IgD-negative memory B cell (primary cell): ENCODE data around the gene PRKAG2. TPM values are rescaled to one million over a fixed set of nuclear protein-coding genes. Genes with fewer than 3 reads are reported as not detected.
A peak's percentile ranks its signal among the peaks of the same experiment; 100 is the strongest.
"Not testable (repeated sequence)": the region's sequence is repeated elsewhere in the genome, so short reads cannot be mapped to it uniquely, and the experiment has no call there.

ENCODE experiments used
- H3K27ac Mint-ChIP-seq, 3 donors: one replicate each; pipeline ENCODE4 v1.8.0; 2020 to 2022; ENCODE audit warnings: mild to moderate bottlenecking in 3 of 3, mixed read lengths in 3 of 3, moderate library complexity in 1 of 3
- H3K27me3 Mint-ChIP-seq: one replicate; pipeline ENCODE4 v1.8.0; 2021; ENCODE audit warnings: mixed read lengths
- H3K36me3 Mint-ChIP-seq: one replicate; pipeline ENCODE4 v1.8.0; 2020; ENCODE audit warnings: mild to moderate bottlenecking, mixed read lengths
- H3K4me1 Mint-ChIP-seq, 3 donors: one replicate each; pipeline ENCODE4 v1.8.0; 2020 to 2022; ENCODE audit warnings: mixed read lengths in 3 of 3, mild to moderate bottlenecking in 1 of 3
- H3K4me3 Mint-ChIP-seq, 4 donors: one replicate each; pipeline ENCODE4 v1.8.0; 2020 to 2022; ENCODE audit warnings: mild to moderate bottlenecking in 4 of 4, mixed read lengths in 4 of 4, moderate library complexity in 3 of 4
- H3K9me3 Mint-ChIP-seq, 3 donors: one replicate each; pipeline ENCODE4 v1.8.0; 2020 to 2021; ENCODE audit warnings: mixed read lengths in 3 of 3, mild to moderate bottlenecking in 1 of 3
- polyA plus RNA-seq: library from polyadenylated mRNA; unstranded; fragments of 300-500 nt; fragmentation: Illumina TruSeq; gene quantifications from one replicate; pipeline ENCODE4 v1.2.3, GENCODE V29; 2021

Gene PRKAG2
- polyA plus RNA-seq, result 21.3 TPM

DNA sequence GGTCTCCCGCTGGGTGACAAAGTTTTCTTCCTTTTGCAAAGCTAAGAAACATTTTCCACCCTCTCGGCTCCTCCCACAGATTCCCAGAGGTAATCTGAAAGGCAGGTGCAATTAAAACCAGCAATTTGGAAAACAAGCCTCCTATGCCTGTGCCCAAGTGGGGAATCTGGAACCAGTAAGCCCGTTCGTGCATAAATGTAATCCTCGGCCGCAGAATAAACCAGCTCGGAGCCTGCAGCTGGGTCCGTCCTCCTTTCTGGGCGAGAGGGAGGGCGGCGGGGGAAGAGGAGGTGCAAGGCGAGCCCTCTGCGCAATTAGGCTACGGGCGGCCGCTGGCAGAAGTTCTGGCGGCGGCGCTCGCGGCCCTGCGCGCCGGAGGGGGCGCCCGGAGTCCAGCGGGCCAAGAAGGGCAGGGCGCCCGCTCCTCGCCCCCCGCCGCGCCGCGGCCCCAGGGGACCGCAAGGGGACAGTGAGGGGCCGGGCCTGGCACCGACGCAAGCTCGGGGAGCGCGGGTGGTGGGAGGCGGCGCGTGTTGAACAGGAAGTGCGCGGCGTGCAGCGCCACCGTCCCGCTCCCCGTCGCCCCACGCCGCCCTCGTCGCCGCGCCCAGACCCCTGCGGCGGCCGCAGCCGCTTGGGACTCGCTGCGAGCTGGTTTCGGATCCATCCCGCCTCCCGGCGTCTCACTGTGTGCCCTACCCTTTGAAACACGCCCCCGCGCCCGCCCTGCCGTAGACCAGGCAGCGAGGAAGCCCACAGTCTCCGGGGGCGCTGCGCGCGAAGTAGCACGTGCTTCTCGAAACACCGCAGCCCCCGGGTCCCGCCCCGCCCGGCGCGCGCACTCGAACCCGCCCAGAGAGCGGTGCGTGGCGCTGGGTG is at the start of gene PRKAG2:
PRKAG2 (minus strand) TSS at position 217 of the 879 bp plus-strand sequence. CDS start 495 bp downstream, outside the sequence.
- peaks cover 6 to 15% (median 11%) of the 10 kb centered on the region in 3 donors for H3K4me1 Mint-ChIP-seq
- H3K9me3 Mint-ChIP-seq, result peaks cover 0 to 3% (median 0%) of the 10 kb centered on the region in 3 donors
- H3K36me3 Mint-ChIP-seq, result no peaks in the 10 kb centered on the region
- peak within 1 kb of the TSS; percentile 86 to 99 (median 96) for H3K27ac Mint-ChIP-seq
- no peaks in the 10 kb centered on the region for H3K27me3 Mint-ChIP-seq
- peak within 1 kb of the TSS; percentile 97 to 99 (median 98) for H3K4me3 Mint-ChIP-seq

- peaks cover 2% of the 10 kb centered on the region for H3K36me3 Mint-ChIP-seq
- H3K4me1 Mint-ChIP-seq, result peaks cover 8 to 10% (median 9%) of the 10 kb centered on the region in 3 donors
- H3K27ac Mint-ChIP-seq, result no peak overlapping the region
- no peaks in the 10 kb centered on the region for H3K9me3 Mint-ChIP-seq
- peak overlapping the region in 2 of 4 donors; percentile 13 to 71 for H3K4me3 Mint-ChIP-seq
- H3K27me3 Mint-ChIP-seq, result peaks cover 12% of the 10 kb centered on the region
Measured at GRCh38 chr7:151926336-151926712, 49.4 kb upstream of the PRKAG2 start.

- H3K27ac Mint-ChIP-seq, result peak overlapping the region in 2 of 3 donors; percentile 10 to 35
- peaks cover 8 to 10% (median 9%) of the 10 kb centered on the region in 3 donors for H3K4me1 Mint-ChIP-seq
- peak overlapping the region; percentile 71 to 91 (median 83) for H3K4me3 Mint-ChIP-seq
- H3K27me3 Mint-ChIP-seq, result peaks cover 12% of the 10 kb centered on the region
- no peaks in the 10 kb centered on the region for H3K9me3 Mint-ChIP-seq
- H3K36me3 Mint-ChIP-seq, result peaks cover 3% of the 10 kb centered on the region
Measured at GRCh38 chr7:151925446-151926335, 48.8 kb upstream of the PRKAG2 start.

DNA sequence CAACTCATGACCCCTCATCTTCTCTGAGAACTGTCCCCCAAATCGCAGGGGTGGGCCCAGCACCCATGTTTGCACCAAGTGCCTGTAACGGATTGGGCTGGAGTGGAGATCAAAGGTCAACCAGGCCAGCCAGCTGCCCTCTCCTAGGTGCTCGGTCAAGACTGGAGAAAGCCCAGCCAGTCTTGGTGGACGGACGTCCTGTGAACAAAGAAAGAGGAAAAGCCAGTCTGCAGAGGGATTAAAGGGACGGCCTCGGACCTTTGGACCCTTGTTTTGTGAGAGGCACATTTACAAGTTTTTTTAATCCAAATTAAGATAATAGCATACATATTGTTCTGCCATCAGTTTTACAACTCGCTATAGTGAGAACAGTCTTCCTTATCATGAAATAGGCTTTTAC is 47.6 kb upstream of the PRKAG2 start:
- Mint-ChIP-seq H3K9me3 (no peaks in the 10 kb centered on the region), H3K36me3 (peaks cover 4% of the 10 kb centered on the region), H3K4me3 (no peak overlapping the region), H3K27me3 (peaks cover 15% of the 10 kb centered on the region), H3K4me1 (peaks cover 8 to 10% (median 9%) of the 10 kb centered on the region in 3 donors), H3K27ac (no peak overlapping the region)

DNA sequence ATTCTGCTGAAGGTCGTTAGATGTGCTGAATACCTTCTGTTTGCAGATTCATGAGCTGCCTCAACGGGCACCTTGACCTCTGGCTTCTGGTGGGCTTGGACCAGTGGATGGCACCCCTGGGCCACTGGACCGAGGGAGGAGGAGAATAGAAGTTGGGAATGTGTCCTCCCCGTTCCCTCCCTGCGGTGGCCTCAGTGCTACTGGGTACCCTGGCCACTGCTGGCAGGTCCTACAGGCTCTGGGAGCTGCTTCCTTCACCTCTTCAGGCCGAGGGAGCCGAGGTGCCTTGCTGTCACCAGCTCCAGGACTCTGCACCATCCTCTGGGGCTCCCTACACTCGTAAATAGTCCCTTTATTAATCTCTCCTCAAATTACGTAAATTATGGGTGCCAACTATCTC is 47.1 kb upstream of the PRKAG2 start:
- Mint-ChIP-seq H3K27me3 (peaks cover 11% of the 10 kb centered on the region), H3K36me3 (peaks cover 4% of the 10 kb centered on the region), H3K4me3 (no peak overlapping the region), H3K27ac (no peak overlapping the region), H3K4me1 (peaks cover 8 to 10% (median 9%) of the 10 kb centered on the region in 3 donors), H3K9me3 (no peaks in the 10 kb centered on the region)

DNA sequence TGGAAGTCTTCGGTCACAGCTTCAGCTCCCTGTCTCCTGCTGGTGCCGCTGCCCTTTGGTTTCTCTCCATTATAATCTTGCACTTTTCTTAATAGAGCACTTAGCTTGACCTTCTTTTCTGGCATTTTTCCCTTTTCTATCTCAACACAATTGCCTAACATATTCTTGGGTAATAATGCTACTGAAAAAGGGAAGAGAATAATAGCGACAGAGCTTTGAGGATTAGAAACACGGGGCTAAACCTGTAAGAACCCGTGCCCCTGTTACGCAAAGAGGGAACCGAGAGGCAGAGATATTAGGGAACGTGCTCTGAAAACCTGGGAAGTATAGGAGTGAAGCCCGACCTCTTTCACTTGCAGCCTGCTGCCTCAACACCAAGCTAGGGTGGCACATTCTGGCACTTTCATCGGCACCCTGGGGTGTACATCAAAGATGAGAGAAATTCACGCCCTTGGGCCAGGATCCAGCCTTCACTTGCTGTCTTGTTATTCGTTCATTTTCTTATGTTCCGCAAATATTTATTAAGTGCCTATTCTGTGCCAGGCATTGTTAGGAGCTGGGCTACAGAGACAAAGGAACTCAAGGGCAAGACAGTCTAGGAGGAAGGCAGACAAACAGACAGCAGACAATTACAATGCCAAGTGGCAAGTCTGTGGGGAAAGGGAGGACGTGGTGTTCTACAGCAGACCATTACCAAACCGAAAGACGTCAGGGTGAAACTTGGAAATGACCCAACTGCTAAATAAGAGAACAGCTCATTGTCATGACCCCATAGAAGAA is 46.4 kb upstream of the PRKAG2 start:
- no peaks in the 10 kb centered on the region for H3K9me3 Mint-ChIP-seq
- H3K4me3 Mint-ChIP-seq, result peak overlapping the region in 1 of 4 donors; percentile 2
- no peak overlapping the region for H3K27ac Mint-ChIP-seq
- peaks cover 15% of the 10 kb centered on the region for H3K27me3 Mint-ChIP-seq
- peaks cover 4% of the 10 kb centered on the region for H3K36me3 Mint-ChIP-seq
- H3K4me1 Mint-ChIP-seq, result peaks cover 8 to 10% (median 9%) of the 10 kb centered on the region in 3 donors

- Mint-ChIP-seq H3K36me3 (peaks cover 6% of the 10 kb centered on the region), H3K4me3 (no peak overlapping the region), H3K27me3 (peaks cover 18% of the 10 kb centered on the region), H3K9me3 (no peaks in the 10 kb centered on the region), H3K27ac (no peak overlapping the region), H3K4me1 (peaks cover 8 to 10% (median 9%) of the 10 kb centered on the region in 3 donors)
Measured at GRCh38 chr7:151921451-151921850, 44.5 kb upstream of the PRKAG2 start.

- peaks cover 4% of the 10 kb centered on the region for H3K36me3 Mint-ChIP-seq
- H3K27me3 Mint-ChIP-seq, result peaks cover 18% of the 10 kb centered on the region
- peaks cover 3 to 4% (median 3%) of the 10 kb centered on the region in 3 donors for H3K4me1 Mint-ChIP-seq
- no peak overlapping the region for H3K27ac Mint-ChIP-seq
- H3K9me3 Mint-ChIP-seq, result no peaks in the 10 kb centered on the region
- no peak overlapping the region for H3K4me3 Mint-ChIP-seq
Measured at GRCh38 chr7:151920488-151920887, 43.6 kb upstream of the PRKAG2 start.

GRCh38 chr7:151919595-151919994 is 42.7 kb upstream of the PRKAG2 start:
- Mint-ChIP-seq H3K27ac (no peak overlapping the region), H3K4me1 (peaks cover 0 to 1% (median 0%) of the 10 kb centered on the region in 3 donors), H3K4me3 (no peak overlapping the region), H3K36me3 (peaks cover 4% of the 10 kb centered on the region), H3K9me3 (peaks cover 0 to 7% (median 3%) of the 10 kb centered on the region in 3 donors), H3K27me3 (peaks cover 18% of the 10 kb centered on the region)

DNA sequence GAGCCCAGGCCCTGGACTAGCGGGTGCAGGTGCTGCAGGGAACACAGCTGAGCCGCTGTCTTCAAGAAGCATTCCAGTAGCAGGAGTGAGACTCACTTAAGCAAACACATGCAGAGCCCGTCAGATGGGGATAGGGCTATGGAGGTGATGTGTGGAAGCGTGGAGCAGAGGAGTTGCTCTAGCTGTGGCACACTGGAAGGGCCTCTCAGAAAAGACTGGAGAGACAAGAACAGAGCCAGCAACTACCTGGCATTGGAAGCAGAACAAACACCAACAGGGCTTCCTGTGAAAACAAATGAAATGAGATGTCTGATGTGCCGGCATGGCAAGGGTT is 41.6 kb upstream of the PRKAG2 start:
- no peak overlapping the region for H3K4me3 Mint-ChIP-seq
- peaks cover 20% of the 10 kb centered on the region for H3K27me3 Mint-ChIP-seq
- H3K9me3 Mint-ChIP-seq, result peaks cover 0 to 14% (median 10%) of the 10 kb centered on the region in 3 donors
- peaks cover 8% of the 10 kb centered on the region for H3K36me3 Mint-ChIP-seq
- no peak overlapping the region for H3K27ac Mint-ChIP-seq
- peaks cover 0 to 1% (median 0%) of the 10 kb centered on the region in 3 donors for H3K4me1 Mint-ChIP-seq

DNA sequence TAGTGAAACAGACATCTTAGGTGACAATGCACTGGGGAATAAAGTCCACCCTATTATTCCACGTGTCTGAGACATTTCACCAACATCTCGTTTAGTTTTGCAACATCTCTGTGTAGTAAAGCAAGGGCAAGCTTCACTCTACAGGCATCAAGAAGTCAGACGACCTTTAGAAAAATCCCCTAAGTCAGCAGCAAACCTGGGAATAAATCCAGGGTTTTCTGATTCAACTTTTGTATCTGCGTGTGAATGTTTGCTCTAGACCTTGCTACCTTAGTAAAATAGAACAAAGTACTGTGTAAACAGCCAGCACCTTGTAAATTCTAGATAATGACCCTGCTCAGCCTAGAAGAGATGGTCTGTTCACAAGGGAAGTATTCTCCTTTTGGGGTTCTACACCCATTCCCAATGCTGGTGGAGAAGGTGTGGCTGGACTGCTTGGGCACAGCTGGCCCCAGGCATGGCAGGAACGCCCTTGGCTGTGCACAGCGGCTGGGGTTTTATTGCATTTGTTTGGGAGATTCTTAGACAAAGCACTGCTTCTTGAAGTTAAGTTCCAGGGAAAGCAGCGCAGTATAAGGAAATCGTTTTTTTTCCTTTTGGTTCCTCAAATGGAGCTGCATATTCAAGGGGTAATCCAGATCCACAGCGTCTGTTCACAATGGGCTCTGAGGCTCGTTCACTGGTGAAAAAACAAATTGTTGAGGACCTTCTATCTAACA is 41.0 kb upstream of the PRKAG2 start:
- no peak overlapping the region for H3K4me3 Mint-ChIP-seq
- H3K36me3 Mint-ChIP-seq, result peaks cover 8% of the 10 kb centered on the region
- H3K27ac Mint-ChIP-seq, result no peak overlapping the region
- peaks cover 0 to 14% (median 10%) of the 10 kb centered on the region in 3 donors for H3K9me3 Mint-ChIP-seq
- H3K4me1 Mint-ChIP-seq, result peaks cover 0 to 1% (median 0%) of the 10 kb centered on the region in 3 donors
- peaks cover 19% of the 10 kb centered on the region for H3K27me3 Mint-ChIP-seq

DNA sequence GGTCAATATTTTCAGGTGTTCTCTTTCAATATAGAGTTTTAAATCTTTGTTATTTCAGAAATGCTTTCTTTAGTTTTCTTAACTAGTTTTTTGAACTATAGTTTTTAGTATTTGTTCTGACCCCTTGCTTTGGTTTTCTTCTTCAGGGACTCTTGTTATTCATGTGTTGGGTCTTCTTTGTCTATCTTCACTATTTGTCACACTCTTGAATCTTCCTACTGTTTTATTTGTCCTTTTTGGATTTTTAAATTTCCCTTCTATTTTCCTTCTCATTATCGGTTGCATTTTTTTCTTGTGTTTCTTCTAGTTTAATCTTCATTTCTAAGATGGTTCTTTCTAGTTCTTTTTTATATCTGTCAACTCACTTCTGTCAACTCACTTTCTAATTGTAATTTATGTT is 37.1 kb upstream of the PRKAG2 start:
- Mint-ChIP-seq H3K36me3 (peaks cover 5% of the 10 kb centered on the region), H3K27me3 (peaks cover 11% of the 10 kb centered on the region), H3K4me3 (no peak overlapping the region), H3K4me1 (no peaks in the 10 kb centered on the region), H3K27ac (no peak overlapping the region), H3K9me3 (peaks cover 0 to 14% (median 10%) of the 10 kb centered on the region in 3 donors)

DNA sequence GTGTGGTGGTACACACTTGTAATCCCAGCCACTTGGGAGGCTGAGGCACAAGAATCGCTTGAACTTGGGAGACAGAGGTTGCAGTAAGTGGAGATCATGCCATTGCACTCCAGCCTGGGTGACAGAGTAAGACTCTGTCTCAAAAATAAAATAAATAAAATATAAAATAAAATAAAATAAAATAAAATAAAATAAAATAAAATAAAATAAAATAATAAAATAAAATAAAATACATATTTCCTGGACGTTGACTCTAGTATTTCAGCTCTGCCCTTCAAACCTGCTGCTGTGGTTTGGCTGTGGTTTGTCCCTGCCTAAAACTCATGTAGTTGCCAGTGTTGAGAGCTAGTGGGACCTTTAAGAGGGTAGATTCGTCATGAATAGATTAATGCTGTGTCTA is 33.7 kb upstream of the PRKAG2 start:
- not testable (repeated sequence) for H3K4me1 Mint-ChIP-seq, H3K36me3 Mint-ChIP-seq, H3K4me3 Mint-ChIP-seq, H3K27ac Mint-ChIP-seq, H3K27me3 Mint-ChIP-seq
- H3K9me3 Mint-ChIP-seq, result peaks cover 0 to 15% (median 14%) of the 10 kb centered on the region in 3 donors

DNA sequence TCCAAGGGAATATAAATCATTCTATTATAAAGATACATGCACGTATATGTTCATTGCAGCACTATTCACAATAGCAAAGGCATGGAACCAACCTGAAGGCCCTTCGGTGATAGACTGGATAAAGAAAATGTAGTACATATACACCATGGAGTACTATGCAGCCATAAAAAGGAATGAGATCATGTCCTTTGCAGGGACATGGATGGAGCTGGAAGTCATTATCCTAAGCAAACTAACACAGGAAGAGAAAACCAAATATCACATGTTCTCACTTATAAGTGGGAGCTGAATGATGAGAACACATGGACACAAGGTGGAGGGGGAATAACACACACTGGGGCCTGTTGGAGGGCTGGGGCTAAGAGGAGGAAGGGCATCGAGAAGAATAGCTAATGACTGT is 30.2 kb upstream of the PRKAG2 start:
- not testable (repeated sequence) for H3K9me3 Mint-ChIP-seq, H3K4me3 Mint-ChIP-seq, H3K4me1 Mint-ChIP-seq, H3K27me3 Mint-ChIP-seq, H3K36me3 Mint-ChIP-seq, H3K27ac Mint-ChIP-seq
